HG02970 (cell line): Measurements from ENCODE around the gene SARDH.
"Not testable (repeated sequence)": the region's sequence is repeated elsewhere in the genome, so short reads cannot be mapped to it uniquely, and the experiment has no call there.

ENCODE experiments used
- ATAC-seq: cut with Tn5 transposase; IDR thresholded peaks from one replicate; pipeline ENCODE4 v1.9.1; 2021; ENCODE audit warnings: mild to moderate bottlenecking, moderate library complexity, moderate number of reproducible peaks; ENCODE audit not compliant: unreplicated experiment, low FRiP score

The SARDH gene

GRCh38 chr9:133760713-133761290 is 22.6 kb upstream of the SARDH start:
- ATAC-seq, result no peak

GRCh38 chr9:133759946-133760345 is 21.8 kb upstream of the SARDH start:
- no peak for ATAC-seq

GRCh38 chr9:133759146-133759900 is 21.2 kb upstream of the SARDH start:
- ATAC-seq, result no peak

GRCh38 chr9:133758228-133758627 is 20.1 kb upstream of the SARDH start:
- ATAC-seq, result no peak

GRCh38 chr9:133754688-133755227 is 16.6 kb upstream of the SARDH start:
- ATAC-seq, result no peak

- ATAC-seq, result no peak
These were observed 16.0 kb upstream of the SARDH start for GRCh38 chr9:133754187-133754586.

- no peak for ATAC-seq
These were observed 14.7 kb upstream of the SARDH start for GRCh38 chr9:133752739-133753446.

- no peak for ATAC-seq
These were observed 13.0 kb upstream of the SARDH start for GRCh38 chr9:133750982-133751649.

- ATAC-seq, result no peak
These were observed 9.2 kb upstream of the SARDH start for GRCh38 chr9:133747309-133747708.

- not testable (repeated sequence) for ATAC-seq
These were observed 6.4 kb upstream of the SARDH start for GRCh38 chr9:133744528-133744927.

GRCh38 chr9:133742849-133743444 is 4.8 kb upstream of the SARDH start:
- ATAC-seq, result peak; percentile 57

- ATAC-seq, result no peak
These were observed 4.1 kb upstream of the SARDH start for GRCh38 chr9:133742251-133742650.

GRCh38 chr9:133741716-133742115 is 3.6 kb upstream of the SARDH start:
- no peak for ATAC-seq

GRCh38 chr9:133740911-133741310 is 2.8 kb upstream of the SARDH start:
- ATAC-seq, result no peak

- ATAC-seq, result no peak
These were observed 1.5 kb upstream of the SARDH start for GRCh38 chr9:133739408-133740280.

GRCh38 chr9:133738640-133739225 is 581 bp upstream of the SARDH start:
- ATAC-seq, result no peak

GRCh38 chr9:133737071-133737773 is 930 bp downstream of the SARDH start:
- ATAC-seq, result no peak

- no peak for ATAC-seq
These were observed 2.2 kb downstream of the SARDH start for GRCh38 chr9:133735931-133736330.

- no peak for ATAC-seq
These were observed 2.8 kb downstream of the SARDH start for GRCh38 chr9:133735415-133735775.
